ENCODE results near the gene GJC2. TPM values are rescaled to one million over a fixed set of nuclear protein-coding genes. Genes with fewer than 3 reads are reported as not detected.
A peak's percentile ranks its signal among the peaks of the same experiment; 100 is the strongest.

Gene GJC2
- total RNA-seq, 1 experiment from 2014 or later = 0.76 TPM

DNA sequence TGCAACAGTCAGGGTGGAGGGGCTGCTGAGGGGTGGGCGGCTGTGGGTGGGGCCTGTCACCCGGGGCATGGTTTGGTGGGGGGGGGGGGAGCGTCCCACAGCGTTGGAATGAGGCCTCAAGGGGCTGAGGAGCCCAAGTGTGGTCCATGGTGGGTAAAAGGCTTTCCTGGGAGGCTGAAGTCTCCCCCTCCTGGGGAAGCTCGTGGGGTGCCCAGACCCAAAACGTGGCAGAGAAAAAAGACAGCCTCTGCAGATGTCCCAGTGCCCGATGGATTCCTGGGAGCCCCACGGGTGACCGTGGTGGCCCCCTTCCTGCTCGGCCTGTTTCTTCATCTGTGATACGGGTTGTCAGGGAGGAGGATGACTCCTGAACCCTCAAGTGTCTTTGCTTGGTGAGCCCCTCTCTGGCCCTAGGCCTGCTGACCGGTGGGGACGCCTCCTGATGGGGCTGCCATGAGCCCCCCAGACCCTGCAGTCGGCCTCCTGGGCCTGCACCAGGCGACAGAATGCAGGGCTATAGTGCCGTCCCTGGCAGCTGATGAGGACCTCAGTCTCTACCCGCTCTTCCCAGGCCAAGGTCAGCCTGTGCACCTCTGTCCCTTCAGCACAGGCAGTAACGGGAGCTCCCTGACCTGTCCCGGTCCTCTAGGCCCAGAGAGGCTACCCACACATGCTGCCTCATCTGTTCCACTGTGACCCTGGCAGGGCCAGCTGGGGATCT lies 59.3 kb downstream of the GJC2 start:
- POLR2A ChIA-PET = no interaction called here

More for the DNA sequence above, 59.3 kb downstream of the GJC2 start:
- Histone ChIP-seq H3K4me2 (ENCODE audit: low read length) (peak overlapping the region; percentile 63), H3K9me3 (ENCODE audit: control insufficient read depth in 1 of 2, insufficient read depth in 1 of 2, low read depth in 1 of 2, low read length in 2 of 2) (no peaks in the 10 kb centered on the region), H2AFZ (ENCODE audit: low read depth, low read length, poor library complexity, severe bottlenecking) (no peak overlapping the region), H4K20me1 (ENCODE audit: insufficient read depth) (no peaks in the 10 kb centered on the region), H3K4me3 (replicated peaks in 1 of 2; ENCODE audit: low read depth in 1 of 2, low read length in 2 of 2) (no peak overlapping the region), H3K9me2 (ENCODE audit: insufficient read depth) (no peaks in the 10 kb centered on the region), H3K27me3 (ENCODE audit: insufficient read depth, low read length) (no peaks in the 10 kb centered on the region), H3K79me2 (ENCODE audit: insufficient read depth, low read length) (no peaks in the 10 kb centered on the region), H3K27ac (ENCODE audit: low read depth, low read length) (peak overlapping the region; percentile 61; the same call in 1 of the 2 replicates), H3K9ac (ENCODE audit: low read length) (no peak overlapping the region), H3K4me1 (ENCODE audit: control insufficient read depth in 1 of 2, insufficient read depth in 2 of 2, low read length in 2 of 2) (peaks cover 17 to 32% of the 10 kb centered on the region in 2 experiments), H3K36me3 (ENCODE audit: control insufficient read depth in 1 of 2, insufficient read depth in 2 of 2, low read length in 2 of 2) (no peaks in the 10 kb centered on the region)
- intact Hi-C loops (cut with micrococcal nuclease) = no loop called here
- no TSS peak for BruUV-seq (replicated peaks)
- CTCF ChIA-PET = interaction anchor here (2.2 kb wide), 1 partner anchor 43 kb away, joined by 6 read pairs; the partner anchor contains the start of gene IBA57
- ATAC-seq (no peak), DNase-seq (ENCODE audit: low read depth, low spot score) (no peak)
- TF ChIP-seq POLR2AphosphoS5 (IDR thresholded peaks at IDR 0.05; ENCODE audit: low read depth, low read length) = no peak
- TF ChIP-seq, protein P1, sequence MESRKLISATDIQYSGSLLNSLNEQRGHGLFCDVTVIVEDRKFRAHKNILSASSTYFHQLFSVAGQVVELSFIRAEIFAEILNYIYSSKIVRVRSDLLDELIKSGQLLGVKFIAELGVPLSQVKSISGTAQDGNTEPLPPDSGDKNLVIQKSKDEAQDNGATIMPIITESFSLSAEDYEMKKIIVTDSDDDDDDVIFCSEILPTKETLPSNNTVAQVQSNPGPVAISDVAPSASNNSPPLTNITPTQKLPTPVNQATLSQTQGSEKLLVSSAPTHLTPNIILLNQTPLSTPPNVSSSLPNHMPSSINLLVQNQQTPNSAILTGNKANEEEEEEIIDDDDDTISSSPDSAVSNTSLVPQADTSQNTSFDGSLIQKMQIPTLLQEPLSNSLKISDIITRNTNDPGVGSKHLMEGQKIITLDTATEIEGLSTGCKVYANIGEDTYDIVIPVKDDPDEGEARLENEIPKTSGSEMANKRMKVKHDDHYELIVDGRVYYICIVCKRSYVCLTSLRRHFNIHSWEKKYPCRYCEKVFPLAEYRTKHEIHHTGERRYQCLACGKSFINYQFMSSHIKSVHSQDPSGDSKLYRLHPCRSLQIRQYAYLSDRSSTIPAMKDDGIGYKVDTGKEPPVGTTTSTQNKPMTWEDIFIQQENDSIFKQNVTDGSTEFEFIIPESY (IDR thresholded peaks at IDR 0.05; ENCODE audit: extremely low read depth, insufficient replicate concordance, low read length) = no peak
- RAD21 ChIA-PET (ENCODE audit: low non-redundant PET in 1 of 2, low total read pairs in 2 of 2, uncharacterized antibody in 2 of 2, unreplicated experiment in 2 of 2) = no interaction called here

Other genes starting within 250 kb of the GJC2 start
- 5.6 TPM for gene WNT9A, start 202.0 kb upstream of the GJC2 start, total RNA-seq (2021; ENCODE audit: unreplicated experiment)
- gene WNT3A, start 142.9 kb upstream of the GJC2 start, total RNA-seq (2021; ENCODE audit: unreplicated experiment) = 3.7 TPM
- gene ARF1, start 67.2 kb upstream of the GJC2 start, total RNA-seq (2021; ENCODE audit: unreplicated experiment) = 394 TPM
- gene C1orf35, start 46.6 kb upstream of the GJC2 start, total RNA-seq (2021; ENCODE audit: unreplicated experiment) = 26.1 TPM
- gene MRPL55, start 40.6 kb upstream of the GJC2 start, total RNA-seq (2021; ENCODE audit: unreplicated experiment) = 57.1 TPM
- 145 TPM for gene GUK1, start 9.7 kb upstream of the GJC2 start, total RNA-seq (2021; ENCODE audit: unreplicated experiment)
- gene IBA57, start 15.9 kb downstream of the GJC2 start, total RNA-seq (2021; ENCODE audit: unreplicated experiment) = 11.6 TPM
- gene OBSCN, start 58.1 kb downstream of the GJC2 start, total RNA-seq (2021; ENCODE audit: unreplicated experiment) = 16.6 TPM

Data from HCT116 (cell line).